Mammary epithelial cell (primary cell): Measurements from ENCODE around the gene DENND1C.

ENCODE experiments used
- EZH2 ChIP-seq: IDR thresholded peaks from 2 replicates; pipeline ENCODE4 v1.6.1; 2012; ENCODE audit warnings: low read length, inconsistent platforms, borderline replicate concordance
- TF ChIP-seq, protein P1 (sequence below), 2 donors: IDR thresholded peaks in 1 of 2; conservative IDR thresholded peaks in 1 of 2; 2 replicates each; pipeline ENCODE4 v1.5.1; 2011 to 2012; ENCODE audit warnings: inconsistent platforms in 2 of 2, low read length in 2 of 2, mild to moderate bottlenecking in 2 of 2, control low read depth in 1 of 2, low read depth in 1 of 2; ENCODE audit not compliant: insufficient read depth in 1 of 2; ENCODE audit errors: extremely low read depth in 1 of 2

DNA sequence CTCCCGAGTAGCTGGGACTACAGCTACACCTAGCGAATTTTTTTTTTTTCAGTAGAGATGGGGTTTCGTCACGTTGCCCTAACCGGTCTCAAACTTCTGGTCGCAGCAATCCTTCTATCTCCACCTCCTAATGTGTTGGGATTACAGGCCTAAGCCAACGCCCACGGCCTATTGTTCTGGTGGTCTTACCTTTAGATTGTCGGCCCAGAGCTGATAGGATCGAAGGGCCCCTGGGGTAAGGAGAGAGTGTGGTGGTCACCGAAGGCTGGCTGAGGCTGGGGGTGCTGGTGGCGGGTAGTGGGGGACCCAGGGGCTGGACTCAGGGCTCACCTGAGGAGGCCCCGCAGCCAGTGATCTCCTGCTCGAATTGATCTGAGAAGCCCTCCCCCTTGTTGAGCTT is 10.5 kb downstream of the DENND1C start:
- no peak for TF ChIP-seq EZH2
- TF ChIP-seq, protein P1, sequence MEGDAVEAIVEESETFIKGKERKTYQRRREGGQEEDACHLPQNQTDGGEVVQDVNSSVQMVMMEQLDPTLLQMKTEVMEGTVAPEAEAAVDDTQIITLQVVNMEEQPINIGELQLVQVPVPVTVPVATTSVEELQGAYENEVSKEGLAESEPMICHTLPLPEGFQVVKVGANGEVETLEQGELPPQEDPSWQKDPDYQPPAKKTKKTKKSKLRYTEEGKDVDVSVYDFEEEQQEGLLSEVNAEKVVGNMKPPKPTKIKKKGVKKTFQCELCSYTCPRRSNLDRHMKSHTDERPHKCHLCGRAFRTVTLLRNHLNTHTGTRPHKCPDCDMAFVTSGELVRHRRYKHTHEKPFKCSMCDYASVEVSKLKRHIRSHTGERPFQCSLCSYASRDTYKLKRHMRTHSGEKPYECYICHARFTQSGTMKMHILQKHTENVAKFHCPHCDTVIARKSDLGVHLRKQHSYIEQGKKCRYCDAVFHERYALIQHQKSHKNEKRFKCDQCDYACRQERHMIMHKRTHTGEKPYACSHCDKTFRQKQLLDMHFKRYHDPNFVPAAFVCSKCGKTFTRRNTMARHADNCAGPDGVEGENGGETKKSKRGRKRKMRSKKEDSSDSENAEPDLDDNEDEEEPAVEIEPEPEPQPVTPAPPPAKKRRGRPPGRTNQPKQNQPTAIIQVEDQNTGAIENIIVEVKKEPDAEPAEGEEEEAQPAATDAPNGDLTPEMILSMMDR (conservative IDR thresholded peaks at IDR 0.05 in 1 of 2, IDR thresholded peaks at IDR 0.05 in 1 of 2; ENCODE audit: extremely low read depth in 1 of 2, insufficient read depth in 1 of 2, low read depth in 1 of 2, low read length in 2 of 2) = no peak
